HepG2 (cell line): ENCODE measurements around the gene METTL16. TPM values are rescaled to one million over a fixed set of nuclear protein-coding genes. Genes with fewer than 3 reads are reported as not detected.

ENCODE experiments used
- ATAC-seq: fragments of 200-7000 bp; cut with Tn5 transposase; 3 replicates; pipeline ENCODE4 v1.9.1; 2020; ENCODE audit warnings: mild to moderate bottlenecking, moderate library complexity
- BruUV-seq: library from RNA; stranded (reverse); fragments of 400-500 nt; replicated peaks from 2 replicates; lab custom pipeline; 2021; lab: Mats Ljungman, UMichigan
- CTCF ChIA-PET: fragments of 300-600 bp; formaldehyde crosslinking; extraction: SDS; loops from one replicate; lab custom pipeline; 2021; ENCODE audit warnings: low total read pairs, inconsistent platforms, low intra/inter-chr PET ratio; lab: Yijun Ruan, JAX
- POLR2A ChIA-PET: fragments of 350-600 bp; sonication (Branson Sonifier 250); formaldehyde crosslinking; loops from one replicate; lab custom pipeline; 2020; ENCODE audit warnings: antibody characterized with exemption, inconsistent platforms; lab: Yijun Ruan, JAX
- DNase-seq: peaks from one replicate; pipeline ENCODE4 v3.0.0-alpha.2; 2015; ENCODE audit warnings: low spot score
- FAIRE-seq: peaks from 3 replicates; lab custom pipeline; 2011; peaks lifted over from hg19 to GRCh38; lab: Jason Lieb, UNC
- H2AFZ ChIP-seq: one replicate; pipeline ENCODE4 v1.6.1; 2011; ENCODE audit warnings: low read length, inconsistent platforms
- H3K27ac ChIP-seq: fragments of 300-600 bp; 3 replicates; pipeline ENCODE4 v1.8.0; 2011; ENCODE audit warnings: mixed run types, mild to moderate bottlenecking, mixed read lengths, low read length, inconsistent platforms; ENCODE audit not compliant: insufficient read depth; ENCODE audit errors: extremely low read length
- H3K27me3 ChIP-seq, 2 experiments: fragments of 200-600 bp in 1 of 2; 2 replicates in 1 of 2; 3 replicates in 1 of 2; pipeline versions ENCODE4 v1.6.0 to v1.8.0; 2011; ENCODE audit warnings: low read length in 2 of 2, mild to moderate bottlenecking in 2 of 2, moderate library complexity in 2 of 2, inconsistent platforms in 1 of 2; ENCODE audit not compliant: insufficient read depth in 2 of 2, control insufficient read depth in 1 of 2
- H3K36me3 ChIP-seq, 2 experiments: fragments of 200-600 bp in 1 of 2; replicated peaks in 1 of 2; 2 replicates in 1 of 2; 3 replicates in 1 of 2; pipeline versions ENCODE4 v1.5.1 to v1.8.0; 2011; ENCODE audit warnings: low read length in 2 of 2, inconsistent platforms in 1 of 2; ENCODE audit not compliant: insufficient read depth in 2 of 2, control insufficient read depth in 1 of 2
- H3K4me1 ChIP-seq: 2 replicates; pipeline ENCODE4 v1.5.1; 2012; ENCODE audit warnings: low read length, inconsistent platforms; ENCODE audit not compliant: insufficient read depth
- H3K4me2 ChIP-seq: 2 replicates; pipeline ENCODE4 v1.6.0; 2011; ENCODE audit warnings: low read depth, low read length, inconsistent platforms
- H3K4me3 ChIP-seq, 3 experiments: fragments of 200-600 bp in 1 of 3; sonication (generic), shearing (Covaris generic) in 1 of 3; replicated peaks in 1 of 3; 2 replicates each; pipeline ENCODE4 v1.5.1; 2011 to 2016; ENCODE audit warnings: low read length in 3 of 3, inconsistent platforms in 2 of 3, low read depth in 2 of 3, mild to moderate bottlenecking in 2 of 3, control low read depth in 1 of 3, mixed read lengths in 1 of 3; ENCODE audit not compliant: insufficient read depth in 1 of 3
- H3K79me2 ChIP-seq: one replicate; pipeline ENCODE4 v1.6.1; 2011; ENCODE audit warnings: low read length, inconsistent platforms; ENCODE audit not compliant: insufficient read depth
- H3K9ac ChIP-seq: 2 replicates; pipeline ENCODE4 v1.6.0; 2011; ENCODE audit warnings: mild to moderate bottlenecking, low read depth, low read length, inconsistent platforms; ENCODE audit not compliant: insufficient read depth
- H3K9me3 ChIP-seq: 2 replicates; pipeline ENCODE4 v1.5.1; 2012; ENCODE audit warnings: mild to moderate bottlenecking, low read length
- H4K20me1 ChIP-seq: 2 replicates; pipeline ENCODE4 v1.6.0; 2011; ENCODE audit warnings: inconsistent platforms, mild to moderate bottlenecking, low read length, moderate library complexity; ENCODE audit not compliant: insufficient read depth
- CBX5 ChIP-seq: sonication (generic); formaldehyde crosslinking; IDR thresholded peaks from 2 replicates; pipeline ENCODE4 v1.4.0; 2020; ENCODE audit warnings: missing genetic modification reagents, borderline replicate concordance
- CHD4 ChIP-seq: fragments of 200-600 bp; sonication (generic); IDR thresholded peaks from 2 replicates; pipeline ENCODE4 v1.7.0; 2017; ENCODE audit warnings: mild to moderate bottlenecking, low read length, borderline replicate concordance
- ETV5 ChIP-seq: IDR thresholded peaks from 2 replicates; pipeline ENCODE4 v1.6.1; 2018; ENCODE audit warnings: missing biosample characterization, missing genetic modification reagents, inconsistent platforms, borderline replicate concordance
- FOXM1 ChIP-seq: sonication (generic); formaldehyde crosslinking; IDR thresholded peaks from 2 replicates; pipeline ENCODE4 v1.5.0; 2020; ENCODE audit warnings: missing genetic modification reagents
- HNRNPLL ChIP-seq: fragments of 200-400 bp; formaldehyde crosslinking; IDR thresholded peaks from 2 replicates; pipeline ENCODE4 v1.6.1; 2017; ENCODE audit warnings: mild to moderate bottlenecking, low read depth, low read length; ENCODE audit not compliant: poor library complexity, severe bottlenecking
- SOX5 ChIP-seq: IDR thresholded peaks from 2 replicates; pipeline ENCODE4 v1.6.1; 2016; ENCODE audit warnings: borderline replicate concordance
- SP4 ChIP-seq: sonication (generic); formaldehyde crosslinking; IDR thresholded peaks from 2 replicates; pipeline ENCODE4 v1.8.1; 2023; ENCODE audit warnings: mild to moderate bottlenecking, missing genetic modification reagents
- ZFP36L1 ChIP-seq: sonication (generic); formaldehyde crosslinking; IDR thresholded peaks from 2 replicates; pipeline ENCODE4 v1.8.0; 2022; ENCODE audit warnings: mild to moderate bottlenecking, missing genetic modification reagents, moderate library complexity
- ZNF510 ChIP-seq: sonication (generic); formaldehyde crosslinking; IDR thresholded peaks from 2 replicates; pipeline ENCODE4 v1.4.0; 2020; ENCODE audit warnings: low read depth, mild to moderate bottlenecking, missing genetic modification reagents
- ZNF558 ChIP-seq: sonication (generic); formaldehyde crosslinking; IDR thresholded peaks from 2 replicates; pipeline ENCODE4 v1.9.0; 2022; ENCODE audit warnings: mild to moderate bottlenecking, missing genetic modification reagents, borderline replicate concordance
- ZNF605 ChIP-seq: sonication (generic); formaldehyde crosslinking; IDR thresholded peaks from 2 replicates; pipeline ENCODE4 v1.8.0; 2022; ENCODE audit warnings: mild to moderate bottlenecking, missing genetic modification reagents
- ZNF768 ChIP-seq: sonication (generic); formaldehyde crosslinking; IDR thresholded peaks from 2 replicates; pipeline ENCODE4 v1.4.0; 2020; ENCODE audit warnings: missing genetic modification reagents
- WGBS: methylation state at CpG from one replicate; pipeline ENCODE4 v1.1.6; 2017; ENCODE audit warnings: low lambda C conversion rate; 5-methylcytosine and 5-hydroxymethylcytosine counted together
- in situ Hi-C: cut with HindIII; loops from 2 replicates; pipeline ENCODE4 v1.10.0; 2017; ENCODE audit warnings: low pct_unique_long_range_greater_than_20kb; ENCODE audit not compliant: extremely low pct_ligation_motif_present
- intact Hi-C: fragments of 100-400 bp; cut with micrococcal nuclease; formaldehyde crosslinking; loops from one replicate; pipeline ENCODE4 v1.10.0; 2022; ENCODE audit not compliant: unreplicated experiment
- polyA plus RNA-seq, 8 experiments: library from polyadenylated mRNA; depleted of rRNA in 3 of 8; stranded (reverse) in 7 of 8; unstranded in 1 of 8; fragments of >200 nt; fragmentation: Illumina TruSeq in 4 of 8; extraction: Trizol in 4 of 8; gene quantifications; 2 replicates each; pipeline versions ENCODE4 v1.2.1 to v1.2.3, GENCODE V29; 2011 to 2016; ENCODE audit warnings: low read depth in 4 of 8, missing spikeins in 1 of 8, mixed read lengths in 1 of 8; ENCODE audit not compliant: insufficient read depth in 1 of 8
- total RNA-seq, 5 experiments: library from RNA; depleted of rRNA; stranded (reverse); fragments of >200 nt; fragmentation: Illumina TruSeq; extraction: Trizol; gene quantifications; 2 replicates each; pipeline ENCODE4 v1.2.3, GENCODE V29; 2016; ENCODE audit warnings: low read depth in 1 of 5
- TF ChIP-seq, protein P1 (sequence below): IDR thresholded peaks from 2 replicates; pipeline ENCODE4 v1.6.1; 2012; ENCODE audit warnings: low read depth, low read length, improper control_type of control experiment
- TF ChIP-seq, protein P2 (sequence below): sonication (generic); formaldehyde crosslinking; IDR thresholded peaks from one replicate; pipeline ENCODE4 v1.5.1; 2020; ENCODE audit warnings: mild to moderate bottlenecking, missing genetic modification reagents; ENCODE audit errors: not compliant biosample characterization

METTL16 gene
- total and polyA plus RNA-seq, 2 of the 13 experiments (the other 11 are each of a cell fraction or from before 2014, with no cell fraction given), result 11.6 to 18.5 TPM

DNA sequence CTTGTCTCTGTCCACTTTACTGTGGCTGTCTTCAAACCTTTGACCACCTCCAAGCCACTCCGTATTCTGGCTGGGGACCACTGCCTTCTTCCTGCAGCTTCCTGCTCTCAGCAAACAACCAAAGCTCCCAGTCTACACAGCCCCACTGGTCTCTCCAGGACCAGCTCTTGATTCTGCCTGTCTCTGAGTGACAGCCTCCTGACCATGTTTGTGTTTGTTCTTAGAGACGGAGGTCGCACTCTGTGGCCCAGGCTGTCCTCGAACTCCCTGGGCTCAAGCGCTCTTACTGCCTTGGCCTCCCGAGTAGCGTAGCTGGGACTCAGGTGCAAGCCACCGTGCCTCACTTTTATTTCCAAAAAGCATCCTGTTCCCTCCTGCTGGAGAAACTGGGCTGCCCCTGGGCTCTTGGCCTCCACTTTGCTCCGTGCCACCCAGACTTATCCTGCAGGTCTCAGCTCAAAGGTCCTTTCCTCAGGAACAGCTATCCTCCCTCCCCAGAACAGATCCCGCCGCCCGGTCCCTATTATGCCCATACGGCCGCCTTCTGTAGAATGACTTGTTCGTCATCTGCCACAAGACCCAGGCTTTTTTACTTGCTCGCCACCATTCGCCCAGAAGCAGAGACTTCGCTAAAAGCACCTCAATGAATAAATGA, 120.0 kb downstream of the METTL16 start:
- Histone ChIP-seq H3K36me3 (peaks cover 4 to 12% of the 10 kb centered on the region in 2 experiments; a peak in 2 of 5 replicates), H3K27ac (peak overlapping the region; percentile 69), H3K4me2 (peak overlapping the region; percentile 94), H3K4me3 (peak overlapping the region; percentile 50 to 72 (median 62); a peak in 5 of 6 replicates), H3K4me1 (peaks cover 36% of the 10 kb centered on the region), H3K27me3 (no peaks in the 10 kb centered on the region), H3K9ac (peak overlapping the region; percentile 75), H3K9me3 (no peaks in the 10 kb centered on the region), H2AFZ (no peak overlapping the region), H4K20me1 (peaks cover 32% of the 10 kb centered on the region), H3K79me2 (peaks cover 17% of the 10 kb centered on the region)
- FAIRE-seq (no peak), DNase-seq (no peak), ATAC-seq (no peak; the same call in 2 of the 3 replicates)
- CTCF ChIA-PET, result no interaction called here
- WGBS, result 63% methylated on average over 18 of the region's 18 CpGs
- BruUV-seq, result no TSS peak
- POLR2A ChIA-PET, result interaction anchor here (0.7 to 2.9 kb wide), 4 partner anchors 9 to 55 kb away, joined by 3 to 10 read pairs (median 3); partner anchors contain the start of genes SGSM2 and TSR1
- in situ Hi-C loops, result no loop called here
- intact Hi-C loops, result loop anchor here (1.0 kb wide), 1 partner anchor 10 kb away; the partner anchor contains the start of gene MNT
- TF ChIP-seq CHD4, result no peak
- TF ChIP-seq ZNF768 (CRISPR knock-in tag), result 0 out of 2 replicates have a peak, but pooled peaks have one; percentile 56
- 0 out of 2 replicates have a peak, but pooled peaks have one; percentile 27 for TF ChIP-seq ZNF605 (CRISPR knock-in tag)
- TF ChIP-seq ZNF558 (CRISPR knock-in tag), result no peak
- TF ChIP-seq FOXM1 (CRISPR knock-in tag), result no peak
- no peak for TF ChIP-seq SOX5 (CRISPR knock-in tag)
- 0 out of 2 replicates have a peak, but pooled peaks have one; percentile 18 for TF ChIP-seq ETV5 (CRISPR knock-in tag)
- TF ChIP-seq CBX5 (CRISPR knock-in tag), result no peak
- TF ChIP-seq, protein P1, sequence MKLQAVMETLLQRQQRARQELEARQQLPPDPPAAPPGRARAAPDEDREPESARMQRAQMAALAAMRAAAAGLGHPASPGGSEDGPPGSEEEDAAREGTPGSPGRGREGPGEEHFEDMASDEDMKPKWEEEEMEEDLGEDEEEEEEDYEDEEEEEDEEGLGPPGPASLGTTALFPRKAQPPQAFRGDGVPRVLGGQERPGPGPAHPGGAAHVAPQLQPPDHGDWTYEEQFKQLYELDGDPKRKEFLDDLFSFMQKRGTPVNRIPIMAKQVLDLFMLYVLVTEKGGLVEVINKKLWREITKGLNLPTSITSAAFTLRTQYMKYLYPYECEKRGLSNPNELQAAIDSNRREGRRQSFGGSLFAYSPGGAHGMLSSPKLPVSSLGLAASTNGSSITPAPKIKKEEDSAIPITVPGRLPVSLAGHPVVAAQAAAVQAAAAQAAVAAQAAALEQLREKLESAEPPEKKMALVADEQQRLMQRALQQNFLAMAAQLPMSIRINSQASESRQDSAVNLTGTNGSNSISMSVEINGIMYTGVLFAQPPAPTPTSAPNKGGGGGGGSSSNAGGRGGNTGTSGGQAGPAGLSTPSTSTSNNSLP, result no peak
- TF ChIP-seq, protein P2, sequence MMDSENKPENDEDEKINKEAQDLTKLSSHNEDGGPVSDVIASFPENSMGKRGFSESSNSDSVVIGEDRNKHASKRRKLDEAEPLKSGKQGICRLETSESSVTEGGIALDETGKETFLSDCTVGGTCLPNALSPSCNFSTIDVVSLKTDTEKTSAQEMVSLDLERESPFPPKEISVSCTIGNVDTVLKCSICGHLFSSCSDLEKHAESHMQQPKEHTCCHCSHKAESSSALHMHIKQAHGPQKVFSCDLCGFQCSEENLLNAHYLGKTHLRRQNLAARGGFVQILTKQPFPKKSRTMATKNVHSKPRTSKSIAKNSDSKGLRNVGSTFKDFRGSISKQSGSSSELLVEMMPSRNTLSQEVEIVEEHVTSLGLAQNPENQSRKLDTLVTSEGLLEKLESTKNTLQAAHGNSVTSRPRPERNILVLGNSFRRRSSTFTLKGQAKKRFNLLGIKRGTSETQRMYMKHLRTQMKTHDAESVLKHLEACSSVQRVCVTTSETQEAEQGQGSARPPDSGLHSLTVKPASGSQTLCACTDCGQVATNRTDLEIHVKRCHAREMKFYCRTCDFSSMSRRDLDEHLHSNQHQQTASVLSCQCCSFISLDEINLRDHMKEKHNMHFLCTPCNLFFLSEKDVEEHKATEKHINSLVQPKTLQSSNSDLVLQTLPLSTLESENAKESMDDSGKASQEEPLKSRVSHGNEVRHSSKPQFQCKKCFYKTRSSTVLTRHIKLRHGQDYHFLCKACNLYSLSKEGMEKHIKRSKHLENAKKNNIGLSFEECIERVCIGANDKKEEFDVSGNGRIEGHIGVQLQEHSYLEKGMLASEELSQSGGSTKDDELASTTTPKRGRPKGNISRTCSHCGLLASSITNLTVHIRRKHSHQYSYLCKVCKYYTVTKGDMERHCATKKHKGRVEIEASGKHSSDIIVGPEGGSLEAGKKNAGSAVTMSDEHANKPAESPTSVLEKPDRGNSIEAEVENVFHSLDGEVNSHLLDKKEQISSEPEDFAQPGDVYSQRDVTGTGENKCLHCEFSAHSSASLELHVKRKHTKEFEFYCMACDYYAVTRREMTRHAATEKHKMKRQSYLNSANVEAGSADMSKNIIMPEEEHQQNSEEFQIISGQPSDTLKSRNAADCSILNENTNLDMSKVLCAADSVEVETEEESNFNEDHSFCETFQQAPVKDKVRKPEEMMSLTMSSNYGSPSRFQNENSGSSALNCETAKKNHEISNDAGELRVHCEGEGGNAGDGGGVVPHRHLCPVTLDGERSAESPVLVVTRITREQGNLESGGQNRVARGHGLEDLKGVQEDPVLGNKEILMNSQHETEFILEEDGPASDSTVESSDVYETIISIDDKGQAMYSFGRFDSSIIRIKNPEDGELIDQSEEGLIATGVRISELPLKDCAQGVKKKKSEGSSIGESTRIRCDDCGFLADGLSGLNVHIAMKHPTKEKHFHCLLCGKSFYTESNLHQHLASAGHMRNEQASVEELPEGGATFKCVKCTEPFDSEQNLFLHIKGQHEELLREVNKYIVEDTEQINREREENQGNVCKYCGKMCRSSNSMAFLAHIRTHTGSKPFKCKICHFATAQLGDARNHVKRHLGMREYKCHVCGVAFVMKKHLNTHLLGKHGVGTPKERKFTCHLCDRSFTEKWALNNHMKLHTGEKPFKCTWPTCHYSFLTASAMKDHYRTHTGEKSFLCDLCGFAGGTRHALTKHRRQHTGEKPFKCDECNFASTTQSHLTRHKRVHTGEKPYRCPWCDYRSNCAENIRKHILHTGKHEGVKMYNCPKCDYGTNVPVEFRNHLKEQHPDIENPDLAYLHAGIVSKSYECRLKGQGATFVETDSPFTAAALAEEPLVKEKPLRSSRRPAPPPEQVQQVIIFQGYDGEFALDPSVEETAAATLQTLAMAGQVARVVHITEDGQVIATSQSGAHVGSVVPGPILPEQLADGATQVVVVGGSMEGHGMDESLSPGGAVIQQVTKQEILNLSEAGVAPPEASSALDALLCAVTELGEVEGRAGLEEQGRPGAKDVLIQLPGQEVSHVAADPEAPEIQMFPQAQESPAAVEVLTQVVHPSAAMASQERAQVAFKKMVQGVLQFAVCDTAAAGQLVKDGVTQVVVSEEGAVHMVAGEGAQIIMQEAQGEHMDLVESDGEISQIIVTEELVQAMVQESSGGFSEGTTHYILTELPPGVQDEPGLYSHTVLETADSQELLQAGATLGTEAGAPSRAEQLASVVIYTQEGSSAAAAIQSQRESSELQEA (CRISPR knock-in tag), result no peak
- no peak for TF ChIP-seq ZNF510 (CRISPR knock-in tag)
- TF ChIP-seq SP4 (CRISPR knock-in tag), result peak; percentile 29
- no peak for TF ChIP-seq ZFP36L1 (CRISPR knock-in tag)
- no peak for TF ChIP-seq HNRNPLL
